PFSK-1 (cell line): ENCODE results near the gene MPST. TPM values are rescaled to one million over a fixed set of nuclear protein-coding genes. Genes with fewer than 3 reads are reported as not detected.

Experiments used
- FOXP2 ChIP-seq: optimal IDR thresholded peaks from 2 replicates; pipeline ENCODE3; 2011; ENCODE audit warnings: borderline replicate concordance, control low read depth, inconsistent platforms; ENCODE audit not compliant: insufficient read depth; ENCODE audit errors: extremely low read length, extremely low read depth
- POLR2AphosphoS5 ChIP-seq: IDR thresholded peaks from 2 replicates; pipeline ENCODE4 v1.6.1; 2012; ENCODE audit warnings: low read depth, mild to moderate bottlenecking, control low read depth, low read length, moderate library complexity
- SIN3A ChIP-seq: IDR thresholded peaks from 2 replicates; pipeline ENCODE4 v1.6.1; 2012; ENCODE audit warnings: mild to moderate bottlenecking, low read length, moderate library complexity, borderline replicate concordance; ENCODE audit not compliant: insufficient read depth
- TAF1 ChIP-seq: IDR thresholded peaks from 2 replicates; pipeline ENCODE4 v1.6.1; 2012; ENCODE audit warnings: low read length, control low read depth, borderline replicate concordance; ENCODE audit not compliant: insufficient read depth
- polyA plus RNA-seq: library from polyadenylated mRNA; unstranded; fragments of >200 nt; gene quantifications from one replicate; pipeline ENCODE4 v1.2.1, GENCODE V29; 2012; ENCODE audit warnings: low read depth, missing spikeins; ENCODE audit not compliant: insufficient read length
- TF ChIP-seq, protein P1 (sequence below), 2 experiments: IDR thresholded peaks; 2 replicates each; pipeline versions ENCODE4 v1.6.1 to v1.8.0; 2011 to 2012; ENCODE audit warnings: low read depth in 2 of 2, low read length in 2 of 2, control low read depth in 1 of 2, inconsistent platforms in 1 of 2, mild to moderate bottlenecking in 1 of 2, moderate library complexity in 1 of 2; ENCODE audit not compliant: insufficient read depth in 1 of 2

Gene MPST
- 171 TPM for polyA plus RNA-seq

- TF ChIP-seq POLR2AphosphoS5 = peak; percentile 58
- peak; percentile 14 for TF ChIP-seq FOXP2
- no peak for TF ChIP-seq SIN3A
- TF ChIP-seq, protein P1, sequence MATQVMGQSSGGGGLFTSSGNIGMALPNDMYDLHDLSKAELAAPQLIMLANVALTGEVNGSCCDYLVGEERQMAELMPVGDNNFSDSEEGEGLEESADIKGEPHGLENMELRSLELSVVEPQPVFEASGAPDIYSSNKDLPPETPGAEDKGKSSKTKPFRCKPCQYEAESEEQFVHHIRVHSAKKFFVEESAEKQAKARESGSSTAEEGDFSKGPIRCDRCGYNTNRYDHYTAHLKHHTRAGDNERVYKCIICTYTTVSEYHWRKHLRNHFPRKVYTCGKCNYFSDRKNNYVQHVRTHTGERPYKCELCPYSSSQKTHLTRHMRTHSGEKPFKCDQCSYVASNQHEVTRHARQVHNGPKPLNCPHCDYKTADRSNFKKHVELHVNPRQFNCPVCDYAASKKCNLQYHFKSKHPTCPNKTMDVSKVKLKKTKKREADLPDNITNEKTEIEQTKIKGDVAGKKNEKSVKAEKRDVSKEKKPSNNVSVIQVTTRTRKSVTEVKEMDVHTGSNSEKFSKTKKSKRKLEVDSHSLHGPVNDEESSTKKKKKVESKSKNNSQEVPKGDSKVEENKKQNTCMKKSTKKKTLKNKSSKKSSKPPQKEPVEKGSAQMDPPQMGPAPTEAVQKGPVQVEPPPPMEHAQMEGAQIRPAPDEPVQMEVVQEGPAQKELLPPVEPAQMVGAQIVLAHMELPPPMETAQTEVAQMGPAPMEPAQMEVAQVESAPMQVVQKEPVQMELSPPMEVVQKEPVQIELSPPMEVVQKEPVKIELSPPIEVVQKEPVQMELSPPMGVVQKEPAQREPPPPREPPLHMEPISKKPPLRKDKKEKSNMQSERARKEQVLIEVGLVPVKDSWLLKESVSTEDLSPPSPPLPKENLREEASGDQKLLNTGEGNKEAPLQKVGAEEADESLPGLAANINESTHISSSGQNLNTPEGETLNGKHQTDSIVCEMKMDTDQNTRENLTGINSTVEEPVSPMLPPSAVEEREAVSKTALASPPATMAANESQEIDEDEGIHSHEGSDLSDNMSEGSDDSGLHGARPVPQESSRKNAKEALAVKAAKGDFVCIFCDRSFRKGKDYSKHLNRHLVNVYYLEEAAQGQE (IDR thresholded peaks at IDR 0.05; ENCODE audit: insufficient read depth in 1 of 2, low read depth in 2 of 2, low read length in 2 of 2) = no peak
- peak; percentile 90; the same call in 1 of the 2 replicates for TF ChIP-seq TAF1
These were observed at the start of gene MPST, which contains the start of gene TST for GRCh38 chr22:37019309-37020191. MPST (plus strand) TSS chr22:37019742; CDS start chr22:37019837, 95 bp downstream. TST (minus strand) TSS chr22:37019447; CDS start chr22:37018732, 715 bp downstream.

GRCh38 chr22:36971341-36972125 lies 48.0 kb upstream of the MPST start:
- TF ChIP-seq FOXP2 (no peak), POLR2AphosphoS5 (no peak), SIN3A (no peak), TAF1 (no peak)
- TF ChIP-seq, protein P1 (IDR thresholded peaks at IDR 0.05; ENCODE audit: insufficient read depth in 1 of 2, low read depth in 2 of 2, low read length in 2 of 2) = no peak

DNA sequence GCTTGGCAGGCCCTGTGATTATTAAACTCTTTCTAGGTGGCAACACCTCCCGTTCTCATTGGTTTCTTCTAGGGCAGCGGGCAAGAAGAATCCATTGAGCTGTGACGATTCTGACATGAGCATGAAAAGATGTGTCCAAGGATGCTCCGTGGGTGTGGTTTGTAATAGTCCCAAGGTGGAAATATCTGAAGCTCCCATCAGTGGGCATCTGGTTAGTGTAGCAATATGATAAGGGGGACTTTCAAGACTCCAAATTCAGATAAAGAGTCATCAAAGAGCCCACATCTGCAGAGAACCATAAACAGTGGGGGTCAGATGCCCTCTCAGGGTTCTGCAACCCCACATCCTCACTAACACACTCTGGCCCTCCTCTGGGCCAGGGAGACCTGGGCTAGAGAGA lies 42.9 kb upstream of the MPST start:
- TF ChIP-seq FOXP2 = no peak
- no peak for TF ChIP-seq SIN3A
- TF ChIP-seq, protein P1 (IDR thresholded peaks at IDR 0.05; ENCODE audit: insufficient read depth in 1 of 2, low read depth in 2 of 2, low read length in 2 of 2) = no peak
- no peak for TF ChIP-seq TAF1
- TF ChIP-seq POLR2AphosphoS5 = no peak

GRCh38 chr22:36977401-36977861 lies 42.1 kb upstream of the MPST start:
- TF ChIP-seq FOXP2 (no peak), TAF1 (no peak), POLR2AphosphoS5 (no peak), SIN3A (no peak)
- TF ChIP-seq, protein P1 (IDR thresholded peaks at IDR 0.05; ENCODE audit: insufficient read depth in 1 of 2, low read depth in 2 of 2, low read length in 2 of 2) = no peak
